HTR-8/SVneo (cell line): ENCODE data around the gene HGD.
"Not testable (repeated sequence)": the region's sequence is repeated elsewhere in the genome, so short reads cannot be mapped to it uniquely, and the experiment has no call there.

Source experiments
- DNase-seq: peaks from one replicate; pipeline ENCODE4 v3.0.0; 2011; ENCODE audit warnings: low spot score, mixed read lengths; ENCODE audit not compliant: insufficient read length
- FAIRE-seq: peaks from 2 replicates; lab custom pipeline; 2011; peaks lifted over from hg19 to GRCh38; lab: Jason Lieb, UNC

HGD gene, protein sequence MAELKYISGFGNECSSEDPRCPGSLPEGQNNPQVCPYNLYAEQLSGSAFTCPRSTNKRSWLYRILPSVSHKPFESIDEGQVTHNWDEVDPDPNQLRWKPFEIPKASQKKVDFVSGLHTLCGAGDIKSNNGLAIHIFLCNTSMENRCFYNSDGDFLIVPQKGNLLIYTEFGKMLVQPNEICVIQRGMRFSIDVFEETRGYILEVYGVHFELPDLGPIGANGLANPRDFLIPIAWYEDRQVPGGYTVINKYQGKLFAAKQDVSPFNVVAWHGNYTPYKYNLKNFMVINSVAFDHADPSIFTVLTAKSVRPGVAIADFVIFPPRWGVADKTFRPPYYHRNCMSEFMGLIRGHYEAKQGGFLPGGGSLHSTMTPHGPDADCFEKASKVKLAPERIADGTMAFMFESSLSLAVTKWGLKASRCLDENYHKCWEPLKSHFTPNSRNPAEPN

DNA sequence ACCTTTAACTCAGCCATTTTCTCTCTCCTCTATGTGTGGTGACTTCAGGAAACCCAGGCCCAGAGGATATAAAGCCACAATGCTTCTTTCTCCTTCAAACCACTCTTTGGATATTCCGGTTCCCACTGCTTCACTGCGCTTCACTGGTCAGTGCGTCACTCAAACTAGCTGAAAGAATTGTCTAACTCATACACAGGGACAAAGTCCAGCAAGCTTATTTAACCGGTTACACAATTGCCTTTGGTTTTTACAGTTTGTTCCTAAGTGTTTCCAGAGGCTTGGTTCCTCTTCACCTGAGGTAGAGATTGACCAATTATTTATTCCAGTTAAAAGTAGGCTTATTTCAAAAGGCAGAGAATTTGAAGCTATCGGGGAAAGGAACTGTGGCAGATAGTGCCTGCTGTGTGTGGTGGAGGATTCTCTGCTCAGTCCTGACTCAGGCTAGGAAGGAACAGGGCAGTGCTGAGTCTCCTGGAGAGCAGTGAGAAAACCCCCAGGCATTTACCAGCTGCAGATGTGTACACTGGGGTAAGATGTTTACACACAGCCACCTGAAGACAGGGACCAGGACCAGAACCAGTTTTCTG, at the start of gene HGD:
Gene HGD (minus strand): TSS at position 145 of the 587 bp plus-strand sequence. CDS start 128 bp downstream, at position 17.
- FAIRE-seq, result no peak
- DNase-seq, result no peak

DNA sequence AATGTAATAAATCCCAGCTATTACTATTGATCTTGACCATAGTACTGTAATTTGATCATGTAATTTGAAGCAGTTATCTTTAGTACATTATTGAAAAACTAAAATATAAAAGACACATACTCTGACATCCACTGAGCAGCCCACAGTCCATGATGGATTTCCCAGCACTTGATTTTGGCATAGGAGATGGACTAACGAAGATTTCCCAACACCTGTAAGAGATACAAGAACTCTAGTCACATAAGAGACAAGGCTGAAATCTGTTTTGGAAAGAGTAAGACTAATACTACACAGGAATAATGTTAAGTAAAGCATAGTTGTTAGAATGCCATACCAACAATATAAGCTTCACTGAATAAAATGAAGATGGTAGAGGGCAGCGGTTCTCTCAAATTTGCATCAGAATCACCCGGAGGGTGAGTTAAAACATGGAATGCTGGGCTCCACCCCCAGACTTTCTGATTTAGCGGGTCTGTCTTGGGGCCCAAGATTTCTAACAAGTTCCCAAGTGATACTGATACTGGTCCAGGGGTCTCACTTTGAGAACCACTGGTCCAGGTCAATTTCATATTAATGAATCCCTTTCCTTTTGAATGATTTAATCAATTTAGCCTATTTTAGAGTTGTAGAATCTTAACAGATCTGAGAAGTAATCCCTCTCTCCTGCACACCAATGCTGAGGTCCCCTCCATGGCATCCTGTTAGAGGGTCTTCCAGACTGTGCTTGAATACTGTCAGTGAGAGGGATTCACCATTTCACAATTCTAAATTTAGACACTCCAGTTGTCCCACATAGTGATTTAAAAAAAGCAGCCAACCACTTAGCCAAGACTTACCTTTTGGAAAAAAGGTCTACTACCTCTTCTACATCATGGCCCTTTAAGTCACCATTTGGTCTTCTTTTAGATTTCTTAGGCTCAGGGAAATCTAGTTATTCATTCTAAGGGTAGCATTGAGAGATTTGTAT, 48.8 kb upstream of the HGD start:
- FAIRE-seq (no peak), DNase-seq (no peak)

DNA sequence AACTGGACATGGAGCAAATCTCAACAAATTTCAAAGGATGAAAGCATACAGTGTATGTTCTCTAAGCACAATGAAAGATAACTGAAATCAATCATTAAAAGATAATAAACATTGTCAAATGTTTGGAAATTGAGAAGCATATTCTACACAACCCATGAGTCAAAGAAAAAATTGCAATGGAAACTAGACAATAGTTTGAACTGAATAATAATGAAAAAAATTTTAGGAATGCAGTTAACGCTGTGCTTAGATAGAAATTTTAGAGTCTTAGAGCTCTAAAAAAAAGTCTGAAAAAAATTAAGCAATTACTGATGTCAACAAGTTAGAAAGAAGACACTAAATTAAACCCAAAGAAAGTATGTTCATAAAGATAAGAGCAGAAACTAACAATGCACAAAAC, 44.8 kb upstream of the HGD start:
- no peak for DNase-seq
- no peak for FAIRE-seq

DNA sequence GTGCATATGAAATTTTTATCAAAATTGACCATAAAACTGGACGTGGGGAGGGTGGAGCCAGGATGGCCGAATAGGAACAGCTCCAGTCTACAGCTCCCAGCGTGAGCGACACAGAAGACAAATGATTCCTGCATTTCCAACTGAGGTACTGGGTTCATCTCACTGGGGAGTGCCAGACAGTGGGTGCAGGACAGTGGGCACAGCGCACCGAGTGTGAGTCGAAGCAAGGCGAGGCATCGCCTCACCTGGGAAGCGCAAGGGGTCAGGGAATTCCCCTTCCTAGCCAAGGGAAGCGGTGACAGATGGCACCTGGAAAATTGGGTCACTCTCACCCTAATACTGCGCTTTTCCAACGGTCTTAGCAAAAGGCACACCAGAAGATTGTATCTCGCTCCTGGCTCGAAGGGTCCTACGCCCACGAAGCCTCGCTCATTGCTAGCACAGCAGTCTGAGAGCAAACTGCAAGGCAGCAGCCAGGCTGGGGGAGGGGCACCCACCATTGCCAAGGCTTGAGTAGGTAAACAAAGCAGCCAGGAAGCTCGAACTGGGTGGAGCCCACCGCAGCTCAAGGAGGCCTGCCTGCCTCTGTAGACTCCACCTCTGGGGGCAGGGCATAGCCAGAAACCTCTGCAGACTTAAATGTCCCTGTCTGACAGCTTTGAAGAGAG, 37.3 kb upstream of the HGD start:
- FAIRE-seq, DNase-seq: not testable (repeated sequence)

DNA sequence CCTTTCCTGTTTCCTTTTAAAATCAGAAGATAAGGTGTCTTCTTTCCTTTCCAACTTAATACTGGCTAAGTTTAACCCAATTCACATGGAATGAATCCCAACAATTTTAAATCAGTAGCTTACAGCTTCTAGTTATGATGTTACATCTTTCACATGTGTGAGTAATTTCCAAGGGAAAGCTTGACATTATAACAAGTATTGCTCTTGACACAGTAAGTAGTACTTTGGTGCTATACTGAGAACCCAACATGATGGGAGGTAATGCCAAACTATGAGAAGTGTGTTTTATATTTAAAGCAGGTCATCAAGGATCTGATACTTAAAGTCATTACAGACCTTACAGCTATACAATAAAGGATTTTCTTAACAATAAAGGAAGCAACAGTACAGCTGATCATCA, 31.2 kb upstream of the HGD start:
- FAIRE-seq, result no peak

GRCh38 chr3:120710369-120710768, 28.3 kb upstream of the HGD start:
- no peak for FAIRE-seq

More for the DNA sequence above, 31.2 kb upstream of the HGD start:
- DNase-seq, result no peak

GRCh38 chr3:120708408-120708807, 26.4 kb upstream of the HGD start:
- FAIRE-seq (no peak), DNase-seq (no peak)

More at GRCh38 chr3:120710369-120710768, 28.3 kb upstream of the HGD start:
- DNase-seq, result no peak

DNA sequence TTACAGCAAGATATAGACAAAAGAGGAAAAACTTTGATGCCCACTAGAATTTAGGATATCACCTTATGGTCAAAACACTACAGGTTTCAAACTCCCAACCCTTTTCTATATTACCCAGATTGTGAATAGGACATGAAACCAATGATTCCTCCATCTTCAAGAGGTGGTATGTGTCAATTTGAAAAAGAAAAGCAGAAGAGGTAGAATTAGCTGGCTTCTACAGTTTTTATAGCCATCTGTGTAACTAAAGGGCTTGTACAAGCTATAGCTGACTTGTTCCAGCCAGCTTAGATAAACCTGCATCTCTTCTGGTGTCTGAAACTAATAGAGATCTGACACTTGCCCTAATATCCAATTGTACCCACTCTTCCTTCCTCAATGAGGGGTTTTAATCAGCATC, 24.9 kb upstream of the HGD start:
- FAIRE-seq, result no peak

DNA sequence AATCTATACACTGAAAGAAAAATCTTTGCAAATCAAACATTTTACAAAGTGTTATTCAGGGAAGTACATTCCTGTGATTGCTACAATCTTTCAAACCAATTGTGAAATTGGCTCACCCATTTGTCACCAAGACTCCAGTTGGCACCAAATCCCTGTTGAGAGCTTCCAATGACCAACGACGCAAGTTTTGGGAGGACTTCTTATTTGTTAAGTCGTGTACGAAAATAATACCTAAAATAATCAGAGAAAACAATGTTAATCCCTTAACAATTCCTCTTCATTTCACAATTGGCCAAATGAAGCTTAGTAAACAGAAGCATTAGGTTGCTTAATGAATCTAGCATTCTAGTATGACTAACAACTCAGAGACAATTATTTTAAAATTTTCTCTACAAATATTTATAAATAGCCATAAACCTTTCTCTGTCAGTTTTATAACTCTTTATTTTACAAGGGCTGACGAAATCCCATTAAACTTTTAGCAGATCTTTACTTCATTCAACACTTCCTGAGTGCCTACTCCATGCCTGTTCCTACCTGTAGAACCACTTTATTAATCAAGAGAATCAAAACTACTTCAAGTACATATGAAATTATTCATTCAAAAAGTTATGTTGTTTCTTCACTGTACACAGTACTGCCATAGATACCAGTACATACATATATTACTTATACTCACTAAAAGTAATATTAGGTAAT, 24.0 kb upstream of the HGD start:
- DNase-seq, result no peak
- no peak for FAIRE-seq

More for the DNA sequence above, 24.9 kb upstream of the HGD start:
- DNase-seq, result no peak

GRCh38 chr3:120699333-120699732, 17.3 kb upstream of the HGD start:
- no peak for DNase-seq
- no peak for FAIRE-seq

DNA sequence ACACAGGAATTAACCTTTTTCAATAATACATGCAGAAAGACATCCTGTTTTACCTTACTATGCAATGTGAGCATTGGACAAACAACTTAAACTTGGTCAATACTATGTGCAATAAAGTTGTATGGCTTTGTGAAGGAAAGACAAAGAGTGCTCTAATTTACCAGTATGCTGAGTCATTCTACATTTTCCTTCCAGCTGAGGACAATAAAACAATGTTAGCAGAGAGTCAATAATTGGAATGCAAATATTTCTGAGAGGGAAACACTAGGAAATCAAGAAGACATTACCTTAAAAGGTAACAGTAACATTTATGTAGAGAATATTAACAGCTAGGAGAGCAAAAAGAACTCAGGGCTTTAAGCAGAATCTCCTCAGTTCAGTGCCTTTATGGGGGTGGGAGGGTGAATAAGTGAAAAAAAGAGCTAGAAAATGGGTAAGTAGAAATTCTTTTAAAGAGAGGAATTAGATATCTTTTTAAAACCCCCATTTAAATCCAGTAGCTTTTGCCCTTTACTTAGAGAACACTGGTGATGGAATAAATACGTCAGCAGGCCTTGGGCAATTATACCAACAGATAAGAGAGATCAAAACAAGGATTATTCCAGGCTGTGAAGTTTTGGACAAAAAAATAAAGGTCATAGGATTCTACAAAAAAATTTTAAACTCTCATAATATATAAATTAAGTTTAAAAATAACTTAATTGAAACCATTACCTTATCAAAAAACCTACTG, 11.6 kb upstream of the HGD start:
- DNase-seq (no peak), FAIRE-seq (no peak)

GRCh38 chr3:120689395-120689794, 7.4 kb upstream of the HGD start:
- DNase-seq (no peak), FAIRE-seq (no peak)

DNA sequence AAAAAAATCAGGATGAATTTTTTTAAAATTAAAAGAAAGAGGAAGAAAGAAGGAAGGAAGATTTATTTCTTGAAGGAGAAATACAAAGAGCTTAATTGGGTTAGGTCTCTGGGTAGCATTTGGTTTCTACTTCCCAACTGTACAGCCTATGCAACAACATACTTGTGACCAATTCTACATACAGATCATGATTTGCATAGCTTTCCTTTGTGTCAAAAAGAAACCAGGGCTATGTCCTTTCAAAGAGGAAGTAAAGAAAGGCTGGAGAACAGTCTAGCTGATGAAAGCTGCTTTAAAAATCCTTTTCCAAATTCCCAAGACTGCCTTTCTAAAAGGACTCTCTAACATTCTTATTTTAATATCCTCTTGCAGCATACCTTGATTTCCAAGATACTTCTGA, 6.1 kb upstream of the HGD start:
- FAIRE-seq, result no peak
- no peak for DNase-seq

DNA sequence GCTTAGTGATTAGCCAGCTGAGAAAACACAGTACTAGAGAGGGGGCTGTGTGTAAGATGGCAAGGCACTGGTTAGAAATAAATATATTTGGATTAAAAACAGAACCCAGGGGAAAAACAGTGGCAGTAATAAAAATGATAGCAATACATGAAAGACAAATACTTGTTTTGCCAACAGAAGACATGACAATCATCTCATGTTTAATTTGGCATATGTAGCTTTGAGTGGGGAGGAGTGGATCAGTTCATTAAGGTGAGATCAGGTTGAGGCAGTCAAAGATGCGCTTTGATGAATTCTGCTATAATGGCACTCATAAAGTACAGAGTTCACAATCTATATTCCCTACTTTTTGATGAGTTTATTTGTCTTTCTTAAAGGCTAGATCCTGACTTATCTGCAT, 3.4 kb upstream of the HGD start:
- no peak for DNase-seq
- no peak for FAIRE-seq

DNA sequence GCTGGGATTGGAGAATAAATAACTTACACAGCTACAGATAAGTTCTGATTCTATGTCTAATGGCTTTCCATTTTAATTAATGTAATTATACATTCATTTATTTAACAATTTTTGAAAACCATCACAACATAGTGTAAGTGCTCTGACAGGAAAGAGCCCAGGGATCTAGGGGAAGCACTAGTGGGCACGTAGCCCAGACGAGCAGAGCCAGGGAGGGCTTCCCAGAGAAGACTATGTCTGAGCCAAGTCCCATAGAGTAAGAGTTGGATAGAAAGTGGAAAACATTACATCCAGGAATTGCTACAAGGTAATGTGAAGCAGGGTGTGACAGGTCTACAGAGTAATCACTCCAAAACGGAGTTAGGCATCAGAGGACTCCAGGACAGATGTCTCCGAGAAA, 2.9 kb upstream of the HGD start:
- FAIRE-seq (no peak), DNase-seq (no peak)

DNA sequence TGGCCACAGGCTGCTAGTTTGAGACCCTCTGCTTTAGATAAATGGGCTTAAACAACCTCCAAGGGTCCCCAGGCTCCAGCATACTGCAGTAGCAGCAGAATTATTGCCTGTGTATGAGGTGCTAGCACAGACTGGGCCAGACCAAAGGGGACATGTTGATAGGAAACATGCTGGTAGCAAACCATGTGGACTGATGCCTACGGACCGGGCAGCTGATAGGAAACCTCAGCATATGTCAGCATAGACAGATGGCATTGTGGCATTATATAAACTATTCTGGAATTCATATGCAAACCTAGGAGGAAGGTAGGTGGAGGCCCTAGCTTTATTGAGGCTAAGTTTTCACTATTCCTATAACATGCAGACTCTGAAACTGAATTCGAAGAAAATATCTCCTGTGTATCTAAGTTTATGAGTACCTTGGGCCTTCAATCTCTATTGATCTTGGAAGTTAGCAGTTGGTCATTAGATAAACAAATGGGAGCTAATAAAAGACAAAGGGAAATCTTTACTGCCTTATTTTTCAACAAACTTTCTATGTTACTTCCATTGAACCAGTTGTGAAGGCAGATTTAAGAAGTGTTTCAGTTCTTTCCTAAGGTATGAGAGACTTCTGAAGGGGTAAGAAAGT, 1.7 kb upstream of the HGD start:
- no peak for DNase-seq
- FAIRE-seq, result no peak

- DNase-seq, result no peak
- no peak for FAIRE-seq
Measured at GRCh38 chr3:120683213-120683612, 1.2 kb upstream of the HGD start.

- DNase-seq (no peak), FAIRE-seq (no peak)
Measured at GRCh38 chr3:120681506-120682038, 467 bp downstream of the HGD start.
